Measurements from ENCODE around the gene TGIF1.

Gene TGIF1

DNA sequence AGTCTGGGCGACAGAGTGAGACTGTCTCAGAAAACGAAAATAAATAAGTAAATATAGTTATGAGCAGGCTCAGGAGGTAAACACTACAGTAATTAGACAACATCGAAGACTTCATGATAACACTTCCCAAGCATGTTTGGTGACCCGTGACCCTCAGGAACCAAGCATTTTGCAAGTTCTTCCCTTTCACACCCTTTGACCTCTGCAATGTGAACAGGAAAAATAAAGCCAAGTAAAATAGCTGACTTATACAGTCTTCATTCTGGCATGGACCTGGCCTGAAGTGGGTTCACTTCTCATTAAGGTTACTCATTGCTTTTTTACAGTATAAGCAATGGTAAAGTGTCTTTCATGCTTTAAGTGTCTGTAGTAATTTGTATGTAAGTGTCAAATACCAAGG is 15.3 kb upstream of the TGIF1 start:
- DNase-seq (ENCODE audit: low read depth) = no peak

- no peak for DNase-seq (ENCODE audit: low read depth)
Measured at GRCh38 chr18:3440341-3440740, 9.6 kb upstream of the TGIF1 start.

DNA sequence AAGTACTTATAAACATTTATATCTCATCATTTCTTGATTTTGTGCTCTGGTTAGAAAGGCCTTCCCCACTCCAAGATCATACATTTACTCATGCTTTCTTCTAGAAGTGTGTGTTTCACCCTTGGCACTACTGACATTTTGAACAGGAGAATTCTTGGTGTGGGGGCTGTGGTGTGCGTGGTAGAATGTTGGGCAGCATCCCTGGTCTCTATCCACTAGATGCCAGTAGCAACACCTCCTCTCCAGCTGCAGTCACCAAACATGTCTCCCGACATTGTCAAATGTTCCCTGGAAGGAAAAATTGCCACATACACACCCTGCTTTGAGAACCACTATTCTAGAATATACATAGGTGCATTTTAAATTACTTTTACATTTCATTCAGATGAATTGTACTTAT is 8.7 kb upstream of the TGIF1 start:
- no peak for DNase-seq (ENCODE audit: low read depth)

GRCh38 chr18:3442919-3443318 is 7.1 kb upstream of the TGIF1 start:
- no peak for DNase-seq (ENCODE audit: low read depth)

GRCh38 chr18:3444296-3444695 is 5.7 kb upstream of the TGIF1 start:
- DNase-seq (ENCODE audit: low read depth) = no peak

DNA sequence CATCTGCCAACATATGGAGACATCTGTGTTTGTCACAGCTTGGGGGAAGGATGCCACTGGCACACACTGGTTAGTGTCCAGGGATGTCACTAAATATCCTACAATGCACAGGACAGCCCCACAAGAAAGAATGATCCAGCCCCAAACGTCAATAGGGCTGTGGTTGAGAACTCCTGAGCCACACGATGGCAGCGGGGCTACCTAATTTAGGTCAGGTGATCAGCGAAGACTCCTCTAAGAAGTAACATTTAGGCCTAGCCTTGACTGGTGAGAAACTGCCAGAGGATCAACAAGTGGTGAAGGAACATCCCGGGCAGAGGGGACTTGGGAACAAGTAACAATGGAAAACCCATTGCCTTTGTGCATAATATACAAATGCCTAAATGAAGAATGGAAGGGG is 5.0 kb upstream of the TGIF1 start:
- DNase-seq (ENCODE audit: low read depth) = no peak

DNA sequence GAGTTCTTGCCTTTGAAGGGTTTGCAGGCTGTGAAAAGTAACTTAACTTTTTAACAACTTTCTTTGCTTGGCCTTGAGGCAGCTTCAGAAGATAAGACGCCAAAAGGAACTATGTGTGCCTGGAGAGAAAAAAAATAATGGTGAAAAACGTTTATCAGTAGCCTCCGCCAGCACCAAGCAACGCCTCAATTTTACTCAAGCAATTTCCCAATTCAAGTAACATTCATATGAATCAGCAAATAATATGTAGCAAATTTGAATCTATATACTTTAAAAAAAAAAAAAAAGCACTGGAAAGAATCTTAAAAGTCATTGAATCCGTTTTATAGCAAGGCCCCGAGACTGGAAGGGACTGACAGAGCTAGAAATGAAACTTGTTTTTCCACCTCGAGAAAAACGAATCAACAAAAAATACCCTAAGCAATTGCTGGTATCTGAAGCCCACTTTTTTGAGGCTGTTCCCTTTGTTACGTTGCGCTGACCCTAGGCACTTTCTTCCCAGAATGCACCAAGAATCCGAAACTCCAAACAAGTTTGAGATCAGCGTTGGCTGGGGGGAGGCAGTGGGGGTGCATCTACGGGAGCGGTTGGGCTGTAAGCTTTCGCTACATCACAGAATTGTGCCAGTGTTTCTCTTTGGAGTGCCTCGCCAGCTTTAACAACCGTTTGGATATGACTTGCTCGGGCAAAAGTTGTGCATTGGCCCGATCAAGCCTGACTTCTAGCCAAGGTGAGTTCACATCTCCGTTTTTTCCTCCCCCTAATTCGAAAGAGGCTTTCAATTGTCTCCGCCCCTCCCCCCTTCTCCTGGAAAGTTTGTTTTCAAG is 2.7 kb upstream of the TGIF1 start:
- no peak for DNase-seq (ENCODE audit: low read depth)

DNA sequence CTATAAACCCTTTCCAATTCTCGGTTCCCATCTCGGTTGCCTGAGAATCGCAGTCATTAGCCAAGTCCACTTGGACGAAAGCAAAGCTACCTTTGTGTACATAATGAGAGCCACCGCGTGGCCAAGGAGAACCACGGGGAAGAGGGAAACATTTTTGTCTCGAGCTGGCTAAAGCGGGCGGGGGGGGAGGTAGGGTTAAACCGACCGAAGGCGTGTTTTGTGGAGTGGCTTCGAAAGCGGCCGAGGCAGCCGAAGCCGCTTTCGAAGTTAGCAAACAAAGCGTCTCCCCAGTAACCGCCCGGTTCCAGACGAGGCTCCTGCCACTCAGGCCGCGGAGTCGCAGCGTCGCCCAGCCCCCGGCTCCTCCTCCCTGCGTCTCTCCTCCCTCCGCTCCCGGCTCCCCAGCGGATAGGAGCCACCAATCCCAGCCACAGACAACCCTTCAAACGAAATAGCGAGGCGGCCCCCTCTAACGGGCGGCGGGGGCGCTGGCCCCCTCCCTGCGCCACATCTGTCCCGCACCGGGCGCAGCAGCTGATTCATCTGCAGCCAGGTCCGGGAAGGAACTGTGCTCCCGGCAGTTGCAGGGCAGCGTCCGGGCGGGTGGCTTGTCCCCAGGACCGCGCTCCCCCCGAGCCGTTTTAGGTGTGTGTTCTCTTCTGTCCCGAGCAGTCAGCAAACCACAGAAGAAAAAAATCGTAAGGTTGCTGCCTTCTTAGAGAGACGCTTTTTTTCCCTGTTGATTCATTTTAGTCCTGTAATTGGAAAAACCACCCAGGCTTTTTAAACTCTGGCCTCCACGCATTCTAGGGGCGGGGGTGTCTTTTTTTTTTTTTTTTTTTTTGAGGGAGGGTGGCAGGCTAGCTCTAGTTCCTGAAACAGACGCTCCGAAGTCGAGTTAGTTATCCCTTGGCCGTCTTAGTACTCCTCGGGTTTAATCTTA is 1.8 kb upstream of the TGIF1 start:
- DNase-seq (ENCODE audit: low read depth) = peak; percentile 56

DNA sequence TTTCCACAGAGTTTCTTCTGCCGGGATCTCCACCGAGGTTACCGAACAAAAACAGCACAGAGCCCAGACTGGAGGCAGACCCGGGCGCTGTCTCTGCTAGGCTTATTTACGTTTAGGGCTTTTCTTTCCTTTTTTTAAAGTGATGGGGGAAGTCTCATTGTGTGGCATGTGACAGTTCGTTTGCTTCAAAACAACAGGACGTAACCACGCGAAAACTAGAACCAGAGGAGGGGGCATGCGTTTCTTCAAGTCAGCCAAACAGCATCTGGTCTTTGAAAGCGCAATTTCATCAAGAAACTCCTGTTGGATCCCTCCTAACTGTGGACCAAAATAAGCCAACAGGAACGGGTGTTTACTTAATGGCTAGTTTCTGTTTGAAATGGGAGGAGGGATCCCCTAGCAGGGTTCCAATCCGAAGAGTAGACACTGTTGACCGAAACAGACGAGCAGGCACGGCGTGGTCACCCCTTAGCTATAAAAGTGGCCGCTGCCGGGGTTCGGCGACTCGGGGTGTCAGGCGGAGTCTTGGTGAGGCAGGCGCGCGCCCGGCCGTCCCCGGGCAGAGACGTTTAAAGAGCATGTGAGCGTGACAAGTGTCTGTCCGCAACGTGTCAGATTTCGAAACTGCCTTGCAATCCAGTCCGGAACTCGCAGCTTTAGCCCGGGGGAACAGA is 997 bp upstream of the TGIF1 start:
- peak; percentile 40 for DNase-seq (ENCODE audit: low read depth)

- no peak for DNase-seq (ENCODE audit: low read depth)
Measured at GRCh38 chr18:3449512-3450011, 410 bp upstream of the TGIF1 start.

- DNase-seq (ENCODE audit: low read depth) = no peak
Measured at GRCh38 chr18:3450799-3451182, 819 bp downstream of the TGIF1 start.

GRCh38 chr18:3451183-3451988 is 1.4 kb downstream of the TGIF1 start:
- peak; percentile 63 for DNase-seq (ENCODE audit: low read depth)

- DNase-seq (ENCODE audit: low read depth) = no peak
Measured at GRCh38 chr18:3451989-3452749, 2.2 kb downstream of the TGIF1 start.

DNA sequence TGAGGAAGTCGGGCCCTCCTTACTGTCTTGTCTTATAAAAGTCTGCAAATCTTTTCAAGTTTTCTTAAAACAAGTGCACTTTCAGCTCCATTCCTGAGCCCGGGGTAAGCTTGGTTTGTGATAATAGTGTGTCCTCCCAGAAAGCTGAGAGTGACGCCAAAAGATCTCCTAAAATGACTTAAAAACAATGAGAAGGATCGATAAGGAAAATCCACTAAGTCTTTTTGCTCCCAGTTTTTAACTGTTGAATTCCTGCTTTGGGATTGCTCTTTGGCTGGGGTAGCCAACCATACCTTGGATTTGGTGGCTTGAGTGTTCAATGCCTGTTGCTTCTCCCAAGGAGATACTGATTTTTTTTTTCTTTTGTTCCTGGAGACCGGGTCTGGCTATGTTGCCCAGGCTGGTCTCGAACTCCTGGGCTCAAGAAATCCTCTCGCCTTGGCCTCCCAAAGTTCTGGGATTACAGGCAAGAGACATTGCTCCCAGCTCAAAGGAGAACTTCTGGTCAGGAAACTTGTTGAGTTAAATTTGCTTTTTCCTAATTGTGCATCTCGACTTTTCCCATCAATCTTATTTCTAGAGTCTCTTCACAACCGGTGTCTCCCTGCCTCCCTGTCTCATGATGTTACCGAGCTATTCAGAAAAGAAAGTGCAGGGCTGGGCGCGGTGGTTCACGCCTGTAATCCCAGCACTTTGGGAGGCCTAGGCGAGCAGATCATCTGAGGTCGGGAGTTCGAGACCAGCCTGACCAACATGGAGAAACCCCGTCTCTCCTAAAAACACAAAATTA is 3.0 kb downstream of the TGIF1 start:
- DNase-seq (ENCODE audit: low read depth) = no peak

DNA sequence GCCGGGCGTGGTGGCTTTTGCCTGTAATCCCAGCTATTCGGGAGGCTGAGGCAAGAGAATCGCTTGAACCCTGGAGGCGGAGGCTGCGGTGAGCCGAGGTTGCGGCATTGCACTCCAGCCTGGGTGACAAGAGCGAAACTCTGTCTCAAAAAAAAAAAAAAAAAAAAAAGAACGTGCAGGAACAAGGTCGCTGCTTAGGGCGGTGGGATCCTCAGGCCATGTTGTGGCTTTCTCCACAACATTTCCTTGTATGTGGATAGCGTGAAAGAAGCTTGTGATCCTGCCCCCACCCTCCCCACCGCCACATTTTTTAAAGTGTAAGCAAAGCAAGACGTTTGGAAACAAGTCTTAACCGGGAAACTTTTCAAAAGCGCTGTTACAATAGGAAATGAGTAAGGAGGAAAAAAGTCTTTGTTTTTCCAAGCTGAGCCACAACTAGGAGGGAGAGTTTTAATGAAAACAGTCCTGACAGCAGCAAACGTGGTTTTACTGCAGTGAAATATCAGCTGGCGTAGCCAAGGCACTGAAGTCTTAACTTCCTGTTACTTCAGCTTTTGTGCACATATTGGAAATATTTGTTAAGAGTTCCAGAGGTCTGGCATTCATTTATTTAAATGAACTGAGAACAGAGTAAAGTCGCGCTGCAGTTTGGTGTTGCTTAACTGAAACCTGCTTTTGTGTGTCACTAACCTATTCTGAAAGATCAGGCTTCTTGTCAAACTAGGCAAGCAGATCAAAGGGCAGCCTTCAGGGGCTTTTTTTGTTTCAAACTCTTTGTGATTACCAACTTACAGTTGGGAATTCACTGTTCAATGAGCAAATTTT is 3.8 kb downstream of the TGIF1 start:
- no peak for DNase-seq (ENCODE audit: low read depth)

- no peak for DNase-seq (ENCODE audit: low read depth)
Measured at GRCh38 chr18:3454365-3455089, 4.6 kb downstream of the TGIF1 start.

DNA sequence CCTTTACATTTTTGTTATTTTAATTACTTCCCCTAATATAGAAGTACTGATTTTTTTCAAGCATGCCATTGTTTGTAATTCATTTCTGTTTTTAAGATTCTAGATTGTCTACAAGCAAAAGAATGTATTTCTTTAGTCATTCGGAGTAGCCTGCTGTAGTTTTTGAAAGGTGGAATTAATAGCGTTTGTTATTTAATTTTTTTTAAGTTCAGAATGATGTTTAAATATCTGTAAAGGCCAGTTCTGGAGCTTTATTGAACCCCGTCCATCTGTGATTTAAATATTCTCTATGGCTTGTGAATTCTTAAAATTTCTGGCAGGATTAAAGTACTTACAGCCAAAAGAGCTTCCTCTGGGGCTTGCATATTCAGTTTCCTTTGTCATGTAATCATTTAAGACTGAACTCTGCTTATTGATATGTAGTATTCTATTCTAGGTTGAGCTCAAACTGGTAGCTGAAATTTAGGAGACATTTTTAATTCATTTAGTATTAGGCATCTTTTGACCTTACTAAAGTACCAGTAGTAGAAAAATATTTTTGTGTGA is 5.2 kb downstream of the TGIF1 start:
- DNase-seq (ENCODE audit: low read depth) = no peak

Measured in stimulated activated CD8-positive, alpha-beta memory T cell treated with anti-CD3 and anti-CD28 coated beads, Interleukin-15, amount 100 ng/mL, for 24 hours (primary cell).